ENCODE measurements around the gene BDH1. TPM values are rescaled to one million over a fixed set of nuclear protein-coding genes. Genes with fewer than 3 reads are reported as not detected.

BDH1 gene
- total and polyA plus RNA-seq, 2 of the 13 experiments (the other 11 are each of a cell fraction or from before 2014, with no cell fraction given), result 21.2 to 71.9 TPM

- TF ChIP-seq ZBTB40 (IDR thresholded peaks at IDR 0.05) (no peak), ZBTB40 (CRISPR knock-in tag; IDR thresholded peaks at IDR 0.05) (peak; percentile 41; the same call in 1 of the 2 replicates), ZBTB10 (CRISPR knock-in tag; IDR thresholded peaks at IDR 0.05; ENCODE audit: borderline replicate concordance) (peak; percentile 56; the same call in 1 of the 2 replicates), SNAPC4 (CRISPR knock-in tag; IDR thresholded peaks at IDR 0.05) (0 out of 2 replicates have a peak, but pooled peaks have one; percentile 48), POLR2AphosphoS2 (IDR thresholded peaks at IDR 0.05; ENCODE audit: low read depth, low read length) (no peak), ZNF747 (CRISPR knock-in tag; IDR thresholded peaks at IDR 0.05; ENCODE audit: borderline replicate concordance) (0 out of 2 replicates have a peak, but pooled peaks have one; percentile 29), E2F1 (CRISPR knock-in tag; IDR thresholded peaks at IDR 0.05) (peak; percentile 49; the same call in 1 of the 2 replicates), TMF1 (CRISPR knock-in tag; IDR thresholded peaks at IDR 0.05; ENCODE audit: low read depth) (0 out of 2 replicates have a peak, but pooled peaks have one; percentile 17), ZNF614 (CRISPR knock-in tag; IDR thresholded peaks at IDR 0.05; ENCODE audit: borderline replicate concordance) (peak; percentile 92)
Observed at GRCh38 chr3:197573048-197573767, 17.4 kb upstream of the BDH1 start (continued).
